ENCODE data around the gene NACA2. TPM values are rescaled to one million over a fixed set of nuclear protein-coding genes. Genes with fewer than 3 reads are reported as not detected.

The NACA2 gene
- total and polyA plus RNA-seq, 2 of the 13 experiments (the other 11 are each of a cell fraction or from before 2014, with no cell fraction given): 0.21 TPM; not detected in 1

GRCh38 chr17:61600621-61601020 is 9.6 kb upstream of the NACA2 start:
- ChIA-PET CTCF (ENCODE audit: low intra/inter-chr PET ratio, low total read pairs) (no interaction called here), POLR2A (no interaction called here)
- H3K79me2 ChIP-seq (ENCODE audit: insufficient read depth, low read length): no peaks in the 10 kb centered on the region
- 1% methylated on average over 2 of the region's 2 CpGs for WGBS (ENCODE audit: low lambda C conversion rate)
- H3K9me3 ChIP-seq (ENCODE audit: low read length): no peaks in the 10 kb centered on the region
- no peaks in the 10 kb centered on the region; a peak in 1 of 5 replicates for H3K27me3 ChIP-seq (ENCODE audit: control insufficient read depth in 1 of 2, insufficient read depth in 2 of 2, low read length in 2 of 2)
- FAIRE-seq: no peak
- intact Hi-C loops (cut with micrococcal nuclease; ENCODE audit: unreplicated experiment): no loop called here
- H4K20me1 ChIP-seq (ENCODE audit: insufficient read depth, low read length): no peaks in the 10 kb centered on the region
- H3K27ac ChIP-seq (ENCODE audit: extremely low read length, insufficient read depth, low read length): no peak overlapping the region
- DNase-seq (ENCODE audit: low spot score): no peak
- H3K36me3 ChIP-seq (replicated peaks in 1 of 2; ENCODE audit: control insufficient read depth in 1 of 2, insufficient read depth in 2 of 2, low read length in 2 of 2): no peaks in the 10 kb centered on the region
- H2AFZ ChIP-seq (ENCODE audit: low read length): no peak overlapping the region
- BruUV-seq (replicated peaks): no TSS peak
- TF ChIP-seq FOXO4 (CRISPR knock-in tag; conservative IDR thresholded peaks at IDR 0.05) (no peak), EZH2 (conservative IDR thresholded peaks at IDR 0.05; ENCODE audit: low read depth, low read length) (no peak), ZMYM2 (CRISPR knock-in tag; IDR thresholded peaks at IDR 0.05) (no peak), ZBTB43 (CRISPR knock-in tag; conservative IDR thresholded peaks at IDR 0.05) (no peak), ZNF737 (CRISPR knock-in tag; IDR thresholded peaks at IDR 0.05; ENCODE audit: borderline replicate concordance) (no peak), FOSL1 (CRISPR knock-in tag; IDR thresholded peaks at IDR 0.05; ENCODE audit: borderline replicate concordance) (no peak), ZNF432 (CRISPR knock-in tag; IDR thresholded peaks at IDR 0.05; ENCODE audit: borderline replicate concordance) (no peak), CCAR2 (optimal IDR thresholded peaks at IDR 0.05; ENCODE audit: low read depth, low read length) (no peak), PATZ1 (CRISPR knock-in tag; IDR thresholded peaks at IDR 0.05) (no peak), ZNF672 (CRISPR knock-in tag; IDR thresholded peaks at IDR 0.05) (no peak), HDAC1 (CRISPR knock-in tag; IDR thresholded peaks at IDR 0.05) (no peak), ZNF703 (CRISPR knock-in tag; IDR thresholded peaks at IDR 0.05; ENCODE audit: borderline replicate concordance) (no peak)
- H3K9ac ChIP-seq (ENCODE audit: insufficient read depth, low read depth, low read length): no peak overlapping the region
- ATAC-seq: no peak
- H3K4me2 ChIP-seq (ENCODE audit: low read depth, low read length): no peak overlapping the region
- no peak overlapping the region for H3K4me3 ChIP-seq (replicated peaks in 1 of 3; ENCODE audit: insufficient read depth in 1 of 3, low read depth in 2 of 3, low read length in 3 of 3)
- H3K4me1 ChIP-seq (ENCODE audit: insufficient read depth, low read length): no peaks in the 10 kb centered on the region
- in situ Hi-C loops (cut with HindIII; ENCODE audit: extremely low pct_ligation_motif_present, low pct_unique_long_range_greater_than_20kb): no loop called here

Data from HepG2 (cell line).